Tibial nerve (tissue), 3 donors: Measurements from ENCODE around the gene MAP3K4.

Experiments used
- CTCF ChIP-seq, 5 experiments: fragments of 200-600 bp in 3 of 5; fragments of 450-650 bp in 2 of 5; sonication (generic) in 3 of 5; IDR thresholded peaks; one replicate each; pipeline ENCODE4 v1.5.1; 2016 to 2019; ENCODE audit warnings: antibody characterized with exemption in 5 of 5, mild to moderate bottlenecking in 3 of 5, moderate library complexity in 2 of 5
- POLR2A ChIP-seq, 2 donors: fragments of 450-650 bp; IDR thresholded peaks; one replicate each; pipeline ENCODE4 v1.6.1; 2017; ENCODE audit warnings: antibody characterized with exemption in 2 of 2, mild to moderate bottlenecking in 2 of 2, moderate library complexity in 2 of 2

GRCh38 chr6:161127071-161127740 is 135.6 kb downstream of the MAP3K4 start:
- TF ChIP-seq CTCF (IDR thresholded peaks at IDR 0.05) (no peak), POLR2A (IDR thresholded peaks at IDR 0.05) (no peak)
